GM08714 (cell line): ENCODE data around the gene ADCY6.

Source experiments
- H3K4me3 ChIP-seq: fragments of 200-500 bp; sonication (Bioruptor generic); 2 replicates; pipeline ENCODE4 v1.5.1; 2014; ENCODE audit warnings: mild to moderate bottlenecking, low read length, inconsistent platforms
- ZNF274 ChIP-seq: IDR thresholded peaks from 2 replicates; pipeline ENCODE4 v1.6.1; 2012; ENCODE audit warnings: mild to moderate bottlenecking, low read depth, low read length

Gene ADCY6

DNA sequence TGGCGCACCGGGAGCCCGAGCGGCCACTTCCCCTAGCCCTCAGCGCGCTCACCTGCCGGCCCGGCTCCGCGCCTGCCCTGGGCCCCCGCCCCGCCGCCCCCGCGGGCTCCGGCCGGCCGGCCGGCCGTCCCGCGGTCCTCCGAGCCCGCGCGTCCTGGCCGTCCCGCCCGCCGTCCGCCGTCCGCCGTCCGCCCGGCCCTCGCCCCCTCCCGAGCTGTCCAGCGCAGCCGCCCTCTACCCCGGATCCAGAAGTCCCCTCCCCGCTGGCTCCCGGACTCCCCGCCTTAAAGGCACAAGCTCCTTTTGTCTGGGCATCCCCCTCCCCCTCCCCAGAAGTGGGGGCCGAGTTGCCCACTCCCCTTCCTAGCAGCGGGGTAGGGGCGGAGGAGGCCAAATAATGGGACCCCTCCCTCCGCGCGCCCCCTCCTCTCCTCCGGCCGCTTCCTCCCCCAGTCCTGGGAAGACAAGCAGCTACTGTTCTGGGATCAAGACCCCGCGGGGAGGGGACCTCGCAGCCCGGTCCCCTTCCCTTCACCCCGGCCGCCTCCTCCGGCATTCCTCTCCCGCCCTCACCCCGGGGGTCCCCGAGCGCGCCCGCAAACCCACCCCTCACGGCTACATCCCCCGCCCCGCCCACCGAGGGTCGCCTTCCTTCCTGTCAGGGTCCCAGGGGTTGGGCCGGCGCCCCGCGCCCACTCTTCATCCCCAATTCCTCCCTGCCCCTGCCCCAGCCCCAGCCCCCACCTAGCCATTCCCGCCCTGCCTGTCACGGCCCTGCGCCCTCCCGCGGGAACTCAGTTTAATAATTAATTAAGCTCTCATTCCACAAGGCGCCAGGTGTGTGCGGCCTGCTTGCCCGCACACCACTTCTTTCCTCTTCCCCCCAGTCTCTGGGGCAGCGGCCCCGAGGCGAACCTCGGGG lies at the start of gene ADCY6:
TSS of gene ADCY6 (minus strand) at position 236 of the 922 bp plus-strand sequence. CDS start 5,655 bp downstream, outside the sequence.
- TF ChIP-seq ZNF274, result no peak
- H3K4me3 ChIP-seq, result peak within 1 kb of the TSS; percentile 72

DNA sequence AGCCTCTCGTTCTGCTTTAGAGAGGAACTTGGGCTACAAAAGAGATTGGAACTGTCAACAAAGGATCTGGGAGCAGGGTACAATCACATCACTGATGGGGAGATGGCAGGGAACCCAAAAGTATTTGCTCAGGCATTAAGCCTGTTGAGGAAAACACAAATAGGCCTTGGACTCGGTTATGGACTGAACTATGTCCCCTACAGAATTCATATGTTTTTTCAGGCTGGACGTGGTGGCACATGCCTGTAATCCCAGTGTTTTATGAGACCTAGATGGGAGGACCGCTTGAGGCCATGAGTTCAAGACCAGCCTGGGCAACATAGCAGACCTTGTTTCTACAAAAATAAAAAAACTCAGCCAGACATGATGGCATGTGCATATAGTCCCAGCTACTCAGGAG lies 49.2 kb upstream of the ADCY6 start:
- no peak overlapping the region for H3K4me3 ChIP-seq
- TF ChIP-seq ZNF274, result no peak

GRCh38 chr12:48832321-48833060 lies 43.6 kb upstream of the ADCY6 start:
- no peak overlapping the region for H3K4me3 ChIP-seq
- no peak for TF ChIP-seq ZNF274

GRCh38 chr12:48831257-48831656 lies 42.4 kb upstream of the ADCY6 start:
- no peak for TF ChIP-seq ZNF274
- H3K4me3 ChIP-seq, result no peak overlapping the region

DNA sequence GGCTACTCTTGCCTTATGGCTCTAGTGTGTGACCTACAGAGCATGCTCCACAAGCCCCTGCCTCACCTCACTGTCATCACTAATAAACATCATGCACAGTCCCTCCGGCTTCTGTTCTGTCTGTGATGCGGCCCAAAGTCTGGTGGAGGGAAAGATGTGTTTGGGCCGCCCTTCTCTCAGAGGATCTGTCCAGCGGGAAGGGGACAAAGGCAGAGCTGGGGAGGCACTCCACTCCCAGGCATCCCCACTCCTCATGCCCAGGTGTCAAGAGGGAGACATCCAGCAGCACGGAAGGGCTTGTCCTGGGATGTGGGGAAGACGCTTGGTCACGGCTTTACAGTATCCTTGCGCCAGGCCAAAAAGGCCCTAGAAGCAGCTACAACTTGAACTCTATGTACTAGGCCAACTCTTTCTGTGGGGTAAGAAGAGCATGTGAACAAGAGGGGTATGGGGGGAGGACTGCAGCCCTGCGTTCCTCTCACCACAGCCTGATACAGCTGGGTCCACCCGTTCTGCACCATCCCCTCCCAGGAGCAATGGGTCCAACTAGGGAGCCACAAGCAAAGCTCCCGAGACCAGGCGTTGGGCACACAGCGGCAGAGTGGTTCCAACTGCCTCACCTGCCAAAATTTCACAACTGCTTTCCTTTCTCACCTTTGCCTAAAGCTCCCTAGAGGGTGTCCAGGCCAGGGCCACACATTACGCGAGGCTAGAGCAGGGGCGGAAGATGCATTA lies 40.1 kb upstream of the ADCY6 start:
- no peak overlapping the region for H3K4me3 ChIP-seq
- TF ChIP-seq ZNF274, result no peak

- no peak overlapping the region for H3K4me3 ChIP-seq
- TF ChIP-seq ZNF274, result no peak
Measured at GRCh38 chr12:48828293-48828692, 39.4 kb upstream of the ADCY6 start.

DNA sequence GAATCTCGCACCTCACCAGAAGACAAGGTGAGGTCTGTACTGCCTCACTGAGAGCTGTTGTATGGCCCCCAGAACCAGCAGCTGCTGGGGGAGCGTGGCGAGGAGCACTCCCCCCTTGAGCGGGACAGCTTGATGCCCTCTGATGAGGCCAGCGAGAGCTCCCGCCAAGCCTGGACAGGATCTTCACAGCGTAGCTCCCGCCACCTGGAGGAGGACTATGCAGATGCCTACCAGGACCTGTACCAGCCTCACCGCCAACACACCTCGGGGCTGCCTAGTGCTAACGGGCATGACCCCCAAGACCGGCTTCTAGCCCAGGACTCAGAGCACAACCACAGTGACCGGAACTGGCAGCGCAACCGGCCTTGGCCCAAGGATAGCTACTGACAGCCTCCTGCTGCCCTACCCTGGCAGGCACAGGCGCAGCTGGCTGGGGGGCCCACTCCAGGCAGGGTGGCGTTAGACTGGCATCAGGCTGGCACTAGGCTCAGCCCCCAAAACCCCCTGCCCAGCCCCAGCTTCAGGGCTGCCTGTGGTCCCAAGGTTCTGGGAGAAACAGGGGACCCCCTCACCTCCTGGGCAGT lies 38.7 kb upstream of the ADCY6 start:
- TF ChIP-seq ZNF274, result no peak

GRCh38 chr12:48827026-48827425 lies 38.1 kb upstream of the ADCY6 start:
- no peak for TF ChIP-seq ZNF274
- H3K4me3 ChIP-seq, result no peak overlapping the region

More for the DNA sequence above, 38.7 kb upstream of the ADCY6 start:
- H3K4me3 ChIP-seq, result no peak overlapping the region

GRCh38 chr12:48826209-48826855 lies 37.4 kb upstream of the ADCY6 start:
- no peak for TF ChIP-seq ZNF274
- no peak overlapping the region for H3K4me3 ChIP-seq

GRCh38 chr12:48824905-48825304 lies 36.0 kb upstream of the ADCY6 start:
- no peak for TF ChIP-seq ZNF274
- no peak overlapping the region for H3K4me3 ChIP-seq

GRCh38 chr12:48824112-48824511 lies 35.2 kb upstream of the ADCY6 start:
- no peak for TF ChIP-seq ZNF274
- no peak overlapping the region for H3K4me3 ChIP-seq

DNA sequence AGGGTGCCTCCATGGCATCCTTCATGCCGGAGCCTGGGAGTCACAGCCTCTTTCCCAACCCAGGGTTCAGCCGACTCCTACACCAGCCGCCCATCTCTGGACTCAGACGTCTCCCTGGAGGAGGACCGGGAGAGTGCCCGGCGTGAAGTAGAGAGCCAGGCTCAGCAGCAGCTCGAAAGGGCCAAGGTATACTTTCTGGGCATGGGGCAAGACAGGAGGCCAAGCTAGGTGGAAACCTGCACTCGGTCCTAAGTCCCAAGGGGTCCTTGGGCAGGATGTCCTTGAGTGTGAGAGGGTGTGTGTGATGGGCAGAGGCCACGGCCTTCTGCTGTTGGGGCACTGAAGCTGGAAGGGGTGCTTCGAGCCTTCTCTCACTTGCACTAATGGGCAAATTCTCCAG lies 34.4 kb upstream of the ADCY6 start:
- TF ChIP-seq ZNF274, result no peak
- no peak overlapping the region for H3K4me3 ChIP-seq

- no peak overlapping the region for H3K4me3 ChIP-seq
- no peak for TF ChIP-seq ZNF274
Measured at GRCh38 chr12:48822711-48823110, 33.8 kb upstream of the ADCY6 start.
